Small intestine (tissue), 7 donors: Measurements from ENCODE around the gene GALNT13. TPM values are rescaled to one million over a fixed set of nuclear protein-coding genes. Genes with fewer than 3 reads are reported as not detected.

ENCODE experiments used
- DNase-seq, 2 donors: peaks; one replicate each; pipeline versions ENCODE4 v3.0.0 to v3.0.0-alpha.2; 2013
- FAIRE-seq: peaks from 2 replicates; lab custom pipeline; 2012; peaks lifted over from hg19 to GRCh38; lab: Jason Lieb, UNC
- H3K27ac ChIP-seq, 3 donors: one replicate each; pipeline ENCODE4 v1.5.1; 2013; ENCODE audit warnings: low read length in 2 of 3, mild to moderate bottlenecking in 2 of 3, control low read depth in 1 of 3, inconsistent platforms in 1 of 3, low read depth in 1 of 3, moderate library complexity in 1 of 3
- H3K27me3 ChIP-seq, 3 donors: one replicate each; pipeline ENCODE4 v1.6.1; 2013; ENCODE audit warnings: low read length in 3 of 3, inconsistent platforms in 1 of 3; ENCODE audit not compliant: control insufficient read depth in 3 of 3, insufficient read depth in 3 of 3
- H3K36me3 ChIP-seq, 3 donors: one replicate each; pipeline ENCODE4 v1.6.1; 2013; ENCODE audit warnings: low read length in 3 of 3, inconsistent platforms in 1 of 3, low read depth in 1 of 3, mild to moderate bottlenecking in 1 of 3, moderate library complexity in 1 of 3; ENCODE audit not compliant: control insufficient read depth in 3 of 3, insufficient read depth in 2 of 3
- H3K4me1 ChIP-seq, 3 donors: one replicate each; pipeline ENCODE4 v1.6.1; 2013; ENCODE audit warnings: low read length in 2 of 3, inconsistent platforms in 1 of 3, low read depth in 1 of 3, mild to moderate bottlenecking in 1 of 3, moderate library complexity in 1 of 3; ENCODE audit not compliant: control insufficient read depth in 3 of 3, insufficient read depth in 2 of 3
- H3K4me3 ChIP-seq, 3 donors: one replicate each; pipeline ENCODE4 v1.5.1; 2013; ENCODE audit warnings: low read length in 3 of 3, control low read depth in 1 of 3, inconsistent platforms in 1 of 3, low read depth in 1 of 3, mild to moderate bottlenecking in 1 of 3, moderate library complexity in 1 of 3
- H3K9me3 ChIP-seq, 2 donors: one replicate each; pipeline ENCODE4 v1.6.1; 2013; ENCODE audit warnings: low read depth in 1 of 2, low read length in 1 of 2; ENCODE audit not compliant: control insufficient read depth in 2 of 2, insufficient read depth in 1 of 2
- WGBS, 3 donors: extraction: QIAGEN DNeasy Blood & Tissue Kit; methylation state at CpG; one replicate each; pipeline ENCODE4 v1.1.7; 2013; 5-methylcytosine and 5-hydroxymethylcytosine counted together
- polyA plus RNA-seq, 4 donors: library from polyadenylated mRNA; stranded (reverse) in 3 of 4; unstranded in 1 of 4; fragments of 200-250 nt in 3 of 4; fragments of 120-200 nt in 1 of 4; gene quantifications; one replicate each; pipeline versions ENCODE4 v1.2.1 to v1.2.3, GENCODE V29; 2013
- donor health status: healthy with polysubstance abuse.
- donor health status: control.
- donor health status: control.
- donor health status: Bipolar disorder and iron deficiency.
- donor health status: healthy.

GALNT13 gene
- polyA plus RNA-seq, 4 donors = 0.21 to 4.7 TPM; not detected in 2

- peak; percentile 39 for FAIRE-seq
- Histone ChIP-seq H3K27me3 (no peaks in the 10 kb centered on the region), H3K4me1 (no peaks in the 10 kb centered on the region), H3K36me3 (no peaks in the 10 kb centered on the region), H3K27ac (no peak overlapping the region), H3K4me3 (no peak overlapping the region), H3K9me3 (no peaks in the 10 kb centered on the region)
- DNase-seq = no peak
- 6 to 24% (median 17%) methylated on average over 2 of the region's 2 CpGs for WGBS, 3 donors
Observed at GRCh38 chr2:154439156-154439555, 567.4 kb downstream of the GALNT13 start.

GRCh38 chr2:154443919-154444318 is 572.2 kb downstream of the GALNT13 start:
- H3K36me3 ChIP-seq = no peaks in the 10 kb centered on the region
- no peak for DNase-seq
- no peak overlapping the region for H3K27ac ChIP-seq
- FAIRE-seq = no peak
- H3K4me1 ChIP-seq = peaks cover 0 to 6% (median 0%) of the 10 kb centered on the region in 3 donors
- H3K9me3 ChIP-seq = no peaks in the 10 kb centered on the region
- H3K27me3 ChIP-seq = no peaks in the 10 kb centered on the region
- H3K4me3 ChIP-seq = no peak overlapping the region

GRCh38 chr2:154446324-154446723 is 574.6 kb downstream of the GALNT13 start:
- Histone ChIP-seq H3K4me1 (peaks cover 0 to 9% (median 0%) of the 10 kb centered on the region in 3 donors), H3K9me3 (no peaks in the 10 kb centered on the region), H3K4me3 (no peak overlapping the region), H3K36me3 (no peaks in the 10 kb centered on the region), H3K27me3 (no peaks in the 10 kb centered on the region), H3K27ac (no peak overlapping the region)
- no peak for DNase-seq
- no peak for FAIRE-seq
- WGBS, 3 donors = 59 to 86% (median 76%) methylated on average over 2 of the region's 2 CpGs

DNA sequence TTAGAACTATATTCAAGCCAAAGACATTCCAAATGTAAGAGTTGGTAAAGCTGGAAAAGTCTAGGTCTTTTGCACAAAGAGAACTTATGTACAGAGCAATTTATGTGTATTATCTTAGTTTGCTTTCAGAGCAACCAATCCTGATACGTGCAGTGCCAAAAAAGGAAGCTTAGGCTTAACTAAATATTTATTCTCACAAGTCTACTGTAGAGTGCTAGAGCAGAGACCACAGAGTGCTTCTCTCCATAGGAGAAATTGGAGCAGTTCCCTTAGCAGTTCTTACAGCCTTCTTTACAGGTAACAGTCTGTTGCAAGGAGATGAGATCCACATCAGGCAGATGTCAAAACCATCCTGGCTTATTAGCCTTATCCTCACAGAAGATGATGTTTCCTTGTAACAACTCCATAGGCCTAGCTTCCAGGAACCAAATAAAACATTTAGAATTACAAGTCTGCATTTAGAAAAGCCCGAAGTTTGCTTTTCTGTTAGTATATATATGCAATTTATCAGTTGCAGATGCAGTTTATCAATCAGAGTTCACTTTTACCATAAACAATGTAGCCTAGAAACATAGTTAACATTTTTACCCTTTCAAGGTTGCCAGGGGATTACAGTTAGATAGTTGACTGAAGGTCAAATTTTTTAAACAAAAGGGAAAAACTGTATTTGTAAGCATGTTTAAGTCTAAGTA is 576.2 kb downstream of the GALNT13 start:
- WGBS, 3 donors = 19 to 43% (median 30%) methylated on average over 2 of the region's 2 CpGs
- FAIRE-seq = no peak
- H3K36me3 ChIP-seq = no peaks in the 10 kb centered on the region
- H3K9me3 ChIP-seq = no peaks in the 10 kb centered on the region
- peaks cover 0 to 9% (median 0%) of the 10 kb centered on the region in 3 donors for H3K4me1 ChIP-seq
- H3K4me3 ChIP-seq = no peak overlapping the region
- no peaks in the 10 kb centered on the region for H3K27me3 ChIP-seq
- H3K27ac ChIP-seq = no peak overlapping the region
- DNase-seq = peak; percentile 9 to 21

DNA sequence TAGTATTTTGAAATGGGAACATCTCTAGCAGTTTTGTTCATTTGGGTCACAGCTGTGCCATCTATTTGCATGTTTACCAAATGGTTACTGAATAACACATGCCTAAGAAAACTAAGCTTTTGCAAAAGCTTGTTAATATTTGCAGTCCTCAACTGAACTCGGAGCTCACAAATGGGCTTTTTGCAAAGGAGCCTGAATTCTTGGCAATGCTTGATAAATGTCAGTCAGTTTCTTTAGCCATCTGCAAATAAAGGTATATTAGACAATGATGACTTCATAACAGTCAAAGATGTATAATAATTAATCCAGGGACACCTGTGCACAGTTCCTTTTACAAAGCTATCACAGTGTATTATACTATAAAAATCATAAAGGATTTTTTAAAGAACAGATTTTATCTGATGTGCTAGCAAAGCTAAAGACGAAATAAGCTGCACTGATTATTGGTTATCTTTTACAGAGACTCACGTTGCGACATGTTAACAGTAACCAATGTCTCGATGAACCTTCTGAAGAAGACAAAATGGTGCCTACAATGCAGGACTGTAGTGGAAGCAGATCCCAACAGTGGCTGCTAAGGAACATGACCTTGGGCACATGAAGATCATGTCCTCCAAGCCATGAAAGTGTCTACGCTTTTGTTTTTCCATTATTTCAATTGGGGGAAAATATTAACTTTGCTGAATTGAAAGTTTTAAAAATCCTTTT is 578.4 kb downstream of the GALNT13 start:
- Histone ChIP-seq H3K27ac (no peak overlapping the region), H3K9me3 (no peaks in the 10 kb centered on the region), H3K4me1 (peaks cover 0 to 9% (median 0%) of the 10 kb centered on the region in 3 donors), H3K27me3 (no peaks in the 10 kb centered on the region), H3K4me3 (no peak overlapping the region), H3K36me3 (no peaks in the 10 kb centered on the region)
- no peak for FAIRE-seq
- WGBS, 3 donors = 14 to 51% (median 35%) methylated on average over 6 of the region's 6 CpGs
- DNase-seq = peak; percentile 13 to 35

GRCh38 chr2:154452471-154452870 is 580.7 kb downstream of the GALNT13 start:
- WGBS, 3 donors = 49 to 56% (median 56%) methylated on average over 2 of the region's 2 CpGs
- FAIRE-seq = no peak

DNA sequence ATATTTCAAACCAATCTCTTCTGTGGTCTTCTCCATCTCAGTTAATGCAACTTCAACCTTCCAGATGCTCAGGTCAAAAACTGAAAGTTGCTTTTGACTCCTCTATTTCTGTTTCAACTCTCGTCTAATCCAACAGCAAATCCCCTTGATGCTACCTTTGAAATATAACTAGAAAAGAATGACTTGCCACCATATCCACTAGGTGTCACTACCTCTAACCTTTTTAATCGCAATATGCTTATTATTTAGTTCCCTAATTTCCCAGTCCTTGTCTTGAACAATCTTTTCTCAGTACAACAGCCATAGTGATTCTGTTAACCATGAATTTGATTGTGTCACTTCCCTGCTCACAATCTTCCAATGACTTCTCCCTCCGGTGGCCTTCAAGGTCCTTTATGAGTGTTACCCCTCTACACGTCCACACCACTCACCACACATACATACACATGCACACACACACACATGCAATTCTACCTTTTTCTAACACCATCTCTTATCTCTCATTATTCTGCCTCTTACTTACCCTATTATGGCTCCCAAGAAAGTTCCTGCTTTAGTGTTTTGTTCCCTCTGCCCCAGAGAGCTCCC is 581.3 kb downstream of the GALNT13 start:
- FAIRE-seq (no peak), DNase-seq (peak; percentile 25 to 42)
- WGBS, 3 donors = 50 to 61% (median 51%) methylated on average over 4 of the region's 4 CpGs
- no peaks in the 10 kb centered on the region for H3K9me3 ChIP-seq
- H3K36me3 ChIP-seq = no peaks in the 10 kb centered on the region
- peaks cover 0 to 6% (median 0%) of the 10 kb centered on the region in 3 donors for H3K4me1 ChIP-seq
- H3K27ac ChIP-seq = no peak overlapping the region
- H3K4me3 ChIP-seq = no peak overlapping the region
- H3K27me3 ChIP-seq = no peaks in the 10 kb centered on the region

More at GRCh38 chr2:154452471-154452870, 580.7 kb downstream of the GALNT13 start:
- Histone ChIP-seq H3K9me3 (no peaks in the 10 kb centered on the region), H3K36me3 (no peaks in the 10 kb centered on the region), H3K27ac (no peak overlapping the region), H3K4me1 (peaks cover 0 to 6% (median 0%) of the 10 kb centered on the region in 3 donors), H3K4me3 (no peak overlapping the region), H3K27me3 (no peaks in the 10 kb centered on the region)
- DNase-seq = no peak

GRCh38 chr2:154455166-154455565 is 583.4 kb downstream of the GALNT13 start:
- no peak overlapping the region for H3K27ac ChIP-seq
- no peaks in the 10 kb centered on the region for H3K36me3 ChIP-seq
- no peak overlapping the region for H3K4me3 ChIP-seq
- WGBS, 3 donors = 92 to 95% (median 94%) methylated on average over 4 of the region's 4 CpGs
- H3K9me3 ChIP-seq = no peaks in the 10 kb centered on the region
- H3K4me1 ChIP-seq = no peaks in the 10 kb centered on the region
- FAIRE-seq = no peak
- no peak for DNase-seq
- no peaks in the 10 kb centered on the region for H3K27me3 ChIP-seq
